CD4-positive, alpha-beta T cell treated with Interleukin-10 for 1 hour (primary cell): ENCODE results near the gene TET3.
"Not testable (repeated sequence)": the region's sequence is repeated elsewhere in the genome, so short reads cannot be mapped to it uniquely, and the experiment has no call there.

ENCODE experiments used
- DNase-seq: peaks from one replicate; pipeline ENCODE4 v3.0.0-alpha.2; 2020

Gene TET3

DNA sequence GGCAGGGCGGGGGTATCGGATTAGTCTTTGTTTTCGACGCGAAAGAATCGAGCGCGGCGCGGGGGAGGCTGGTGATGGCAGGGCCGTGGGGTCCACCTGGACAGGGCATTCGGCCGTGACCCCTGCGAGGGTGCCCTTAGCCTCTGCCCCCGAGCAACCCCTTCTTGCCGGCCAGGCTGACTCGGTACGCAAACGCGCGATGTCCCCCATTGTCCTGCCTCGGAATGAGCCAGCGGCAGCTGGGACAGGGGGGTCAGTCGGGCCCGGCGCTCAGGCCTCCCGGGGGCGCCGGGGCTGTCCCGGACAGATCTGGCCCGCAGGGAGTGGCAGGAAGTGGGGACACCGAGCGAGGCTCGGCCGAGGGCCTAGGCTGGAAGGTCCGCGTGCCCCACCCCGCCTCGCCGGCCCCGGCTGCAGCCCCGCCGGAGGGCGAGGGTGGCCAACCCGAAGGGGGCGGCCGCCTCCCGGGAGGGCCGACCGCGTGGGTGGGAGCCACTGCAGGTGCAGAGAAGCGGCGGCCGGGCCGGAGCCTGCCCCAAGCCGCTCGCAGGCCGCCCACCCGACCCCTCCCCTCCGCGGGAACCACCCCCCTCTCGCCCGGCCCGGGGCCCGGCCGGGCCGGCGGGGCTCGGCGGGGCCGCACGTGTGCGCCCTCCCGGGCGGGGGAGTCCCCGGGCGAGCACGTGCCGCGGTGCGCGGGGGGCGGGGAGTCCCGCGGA is at the start of gene TET3:
TSS of gene TET3 (plus strand) at position 708 of the 719 bp plus-strand sequence. CDS start 1,494 bp downstream, outside the sequence.
- peak; percentile 16 for DNase-seq

DNA sequence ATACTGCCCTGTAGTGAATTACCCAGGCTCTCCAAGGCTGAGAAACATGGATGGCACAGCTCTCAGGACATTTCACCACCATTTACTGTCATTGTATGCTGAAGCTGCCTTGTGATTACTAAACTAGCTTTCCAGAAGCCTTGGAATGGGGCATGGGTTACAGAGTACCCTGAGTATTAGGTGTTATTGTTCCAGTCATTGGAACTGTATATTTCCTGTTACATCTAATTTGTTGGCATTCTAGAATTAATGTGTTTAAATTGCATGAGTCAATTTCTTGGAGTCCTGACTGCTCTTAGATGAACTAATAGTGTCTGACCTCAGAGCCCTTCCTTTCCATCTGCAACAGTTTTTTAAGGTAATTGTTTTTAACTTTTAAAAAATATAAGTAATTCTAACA is 49.1 kb upstream of the TET3 start:
- DNase-seq = no peak

DNA sequence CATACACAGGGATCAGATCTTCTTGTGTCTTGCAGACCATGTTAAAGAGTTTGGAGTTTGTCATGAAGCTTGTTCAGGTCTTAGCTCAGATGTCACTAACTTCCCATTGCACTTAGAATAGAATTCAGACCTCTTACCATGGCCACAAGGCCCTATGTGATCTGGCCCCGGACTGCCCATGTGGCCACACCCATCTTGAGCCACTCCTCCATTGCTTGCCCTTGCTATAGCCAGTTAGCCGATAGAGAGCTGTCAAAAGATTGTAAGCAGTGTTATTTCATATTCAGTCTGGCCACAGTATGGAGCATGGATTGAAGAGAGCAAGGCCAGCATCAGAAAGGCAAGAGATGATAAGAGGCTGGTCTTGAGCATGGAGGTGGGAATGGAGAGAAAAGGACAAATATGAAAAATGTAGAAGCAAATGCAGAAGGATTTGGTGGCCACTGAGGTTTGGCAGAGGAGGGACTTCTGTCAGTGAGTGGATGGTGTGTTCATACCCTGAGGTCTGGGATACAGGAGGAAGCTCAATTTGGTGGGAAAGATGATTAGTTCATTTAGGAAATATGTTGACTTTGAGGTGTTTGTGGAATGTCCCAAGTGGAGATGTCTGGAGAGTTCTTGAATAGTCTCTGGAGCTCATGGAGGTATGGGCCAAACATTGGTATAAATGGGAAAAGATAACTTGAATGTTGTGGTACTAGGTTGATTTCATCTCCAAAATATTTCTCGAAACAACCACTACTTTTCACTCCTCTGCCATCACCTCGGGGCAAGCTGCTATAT is 47.4 kb upstream of the TET3 start:
- DNase-seq = no peak

- DNase-seq = no peak
Measured at GRCh38 chr2:73937899-73938298, 46.8 kb upstream of the TET3 start.

- DNase-seq = peak; percentile 21
Measured at GRCh38 chr2:73938718-73939352, 45.9 kb upstream of the TET3 start.

DNA sequence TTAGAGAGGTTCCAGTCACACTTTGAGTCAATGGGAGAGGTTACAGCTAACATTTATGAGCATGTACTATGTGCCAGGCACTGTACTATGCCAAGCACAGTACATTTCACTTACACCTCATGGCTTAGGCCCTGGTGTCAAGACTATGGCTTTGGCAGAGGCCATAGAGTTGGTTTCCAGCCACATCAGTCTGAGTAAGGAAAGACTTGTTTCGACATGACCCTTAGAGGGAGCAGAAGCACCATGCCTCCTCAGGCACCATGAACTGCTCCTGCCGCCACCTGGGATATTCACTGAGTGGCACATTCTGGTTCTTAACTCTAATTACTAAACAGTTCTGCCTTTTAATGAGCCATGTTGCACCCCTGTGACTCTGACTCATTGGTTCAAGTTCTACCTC is 45.3 kb upstream of the TET3 start:
- DNase-seq = peak; percentile 30

- DNase-seq = not testable (repeated sequence)
Measured at GRCh38 chr2:73940066-73940465, 44.6 kb upstream of the TET3 start.

DNA sequence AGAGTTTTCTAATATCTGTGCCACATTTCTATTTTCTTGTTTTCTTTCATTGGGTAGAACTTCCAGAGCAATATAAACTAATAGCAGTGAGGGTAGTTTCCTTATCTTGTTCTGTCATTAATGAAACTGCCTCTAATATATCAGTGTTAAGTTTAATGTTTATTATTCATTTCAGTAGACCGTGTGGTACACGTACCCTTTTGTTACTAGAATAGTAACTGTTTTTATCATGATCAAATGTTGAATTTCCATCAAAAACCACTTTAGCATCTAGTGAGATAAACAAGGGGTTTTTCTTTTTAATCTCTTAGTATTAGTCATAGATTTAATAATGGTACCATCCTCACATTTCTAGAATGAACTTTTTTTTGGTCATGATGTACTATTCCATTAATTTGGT is 42.0 kb upstream of the TET3 start:
- DNase-seq = no peak

DNA sequence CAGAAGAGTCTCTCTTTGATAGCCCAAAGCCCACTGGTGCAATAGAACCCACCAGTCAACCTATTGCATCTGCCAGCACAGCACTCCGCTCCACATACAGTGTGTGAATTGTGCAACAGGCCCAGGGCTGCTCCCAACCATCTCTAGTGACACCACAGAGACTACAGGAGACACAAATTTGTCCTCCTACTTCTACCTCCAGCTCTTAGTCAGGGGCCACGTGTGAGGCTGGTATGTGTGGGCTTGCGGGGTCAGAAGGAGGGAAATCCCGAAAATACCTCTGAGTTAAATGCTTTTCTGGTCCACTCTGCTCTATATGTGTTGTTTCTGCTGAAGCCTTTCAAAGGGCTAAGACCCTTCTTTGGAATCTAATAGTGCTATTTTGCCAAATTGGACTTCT is 40.0 kb upstream of the TET3 start:
- DNase-seq = no peak

DNA sequence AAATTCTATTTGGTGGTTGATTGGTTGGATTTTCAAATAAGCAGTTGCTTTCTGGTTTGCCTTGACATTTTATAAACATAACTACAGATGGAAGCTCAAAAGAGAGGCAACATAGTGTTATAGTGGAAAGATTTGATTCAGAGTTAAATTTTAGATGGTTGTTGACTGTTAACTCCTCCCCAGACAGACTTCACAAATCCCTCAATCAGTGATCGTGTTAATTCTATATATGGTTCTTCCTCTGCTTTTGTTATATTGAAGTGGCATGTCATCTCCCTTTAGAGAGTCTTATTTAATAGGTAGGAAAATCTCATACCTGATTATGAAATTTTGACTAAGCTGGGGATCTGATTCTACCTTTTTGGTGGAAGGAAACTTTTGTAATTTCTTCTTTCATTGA is 38.5 kb upstream of the TET3 start:
- DNase-seq = no peak

DNA sequence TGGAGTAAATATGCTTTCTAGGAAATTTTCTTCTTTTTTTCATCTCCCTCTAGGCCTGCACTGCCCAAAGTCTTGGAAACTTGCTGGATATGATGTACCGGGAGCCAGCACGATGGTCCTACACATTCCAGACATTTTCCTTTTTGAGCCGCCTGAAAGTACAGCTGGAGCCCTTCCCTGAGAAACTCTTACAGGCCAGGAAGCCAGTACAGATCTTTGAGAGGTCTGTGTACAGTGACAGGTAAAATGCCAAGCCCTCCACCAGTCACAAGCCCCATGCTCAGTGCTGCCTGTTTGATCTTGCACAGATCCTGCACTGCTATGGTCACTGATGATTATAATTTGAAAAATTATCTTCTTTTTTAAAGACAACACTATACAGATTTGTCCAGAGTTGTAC is 38.0 kb upstream of the TET3 start:
- DNase-seq = no peak

GRCh38 chr2:73947412-73948018 is 37.2 kb upstream of the TET3 start:
- DNase-seq = no peak

GRCh38 chr2:73949802-73950201 is 34.9 kb upstream of the TET3 start:
- DNase-seq = no peak

- no peak for DNase-seq
Measured at GRCh38 chr2:73952499-73953446, 31.9 kb upstream of the TET3 start.

GRCh38 chr2:73956218-73956865 is 28.4 kb upstream of the TET3 start:
- DNase-seq = no peak

DNA sequence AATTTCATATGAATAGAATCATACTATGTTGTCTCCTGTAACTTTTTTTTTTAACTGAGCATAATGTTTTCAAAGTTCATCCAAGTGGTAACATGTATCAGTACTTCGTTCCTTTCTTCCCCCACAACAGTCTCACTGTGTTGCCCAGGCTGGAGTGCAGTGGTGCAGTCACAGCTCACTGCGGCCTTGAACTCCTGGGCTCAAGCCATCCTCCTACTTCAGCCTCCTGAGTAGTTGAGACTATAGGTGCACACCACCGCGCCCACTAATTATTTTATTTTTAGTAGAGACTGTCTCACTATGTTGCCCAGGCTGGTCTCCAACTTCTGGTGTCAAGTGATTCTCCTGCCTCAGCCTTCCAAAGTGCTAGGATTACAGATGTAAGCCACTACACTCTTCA is 23.4 kb upstream of the TET3 start:
- DNase-seq = no peak

- DNase-seq = no peak
Measured at GRCh38 chr2:73961823-73962615, 22.7 kb upstream of the TET3 start.

DNA sequence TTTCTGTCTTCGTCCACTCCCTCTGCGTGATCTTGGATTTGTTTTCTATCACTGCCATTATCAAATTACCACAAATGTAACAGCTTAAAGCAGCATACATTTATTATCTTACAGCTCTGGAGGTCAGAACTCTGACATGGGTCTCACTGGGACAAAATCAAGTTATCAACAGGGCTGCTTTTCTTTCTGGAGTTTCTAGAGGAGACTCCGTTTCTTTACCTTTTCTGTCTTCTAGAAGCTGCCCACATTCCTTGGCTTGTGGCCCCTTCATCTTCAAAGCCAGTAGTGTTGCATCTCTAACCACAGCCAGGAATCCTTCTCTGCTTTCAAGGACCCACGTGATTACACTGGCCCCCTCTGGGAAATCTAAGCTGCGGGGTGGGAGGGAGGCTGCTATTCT is 21.9 kb upstream of the TET3 start:
- DNase-seq = no peak

DNA sequence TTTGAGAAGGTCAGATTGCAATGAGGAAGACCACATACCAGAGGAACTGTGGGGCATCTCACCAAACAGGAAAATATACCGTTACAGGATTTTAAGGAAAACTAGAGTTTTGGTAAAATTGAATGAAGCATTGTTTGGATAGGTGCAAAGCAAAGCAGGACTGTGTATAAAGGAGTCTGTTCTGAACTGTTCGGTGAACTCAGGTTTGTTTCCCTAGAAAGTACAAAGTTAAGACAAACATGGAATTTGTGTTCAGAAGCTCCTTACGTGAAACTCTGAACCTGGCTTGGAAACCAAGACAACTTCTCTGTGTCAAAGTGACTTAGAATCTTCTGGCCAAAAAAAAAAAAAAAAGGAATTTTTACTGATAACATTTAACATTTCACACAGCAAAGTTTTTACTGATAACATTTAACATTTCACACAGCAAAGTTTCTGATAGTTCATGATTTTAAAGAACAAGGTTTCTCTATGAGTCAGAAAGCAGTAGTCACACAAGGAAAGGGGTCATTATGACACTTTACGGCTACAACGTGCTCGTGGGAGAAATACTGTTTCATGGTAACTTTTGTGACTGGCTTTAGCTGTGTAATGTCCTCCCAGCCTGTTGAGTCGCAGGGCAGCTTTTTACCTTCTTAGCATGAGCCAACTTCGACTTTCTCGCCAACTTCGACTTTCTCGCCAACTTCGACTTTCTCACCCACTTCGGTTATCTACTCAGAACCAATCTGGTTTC is 21.2 kb upstream of the TET3 start:
- DNase-seq = no peak

- no peak for DNase-seq
Measured at GRCh38 chr2:73964223-73964622, 20.5 kb upstream of the TET3 start.
